OCI-LY1 (cell line): Measurements from ENCODE around the gene TTC33.
A peak's percentile ranks its signal among the peaks of the same experiment; 100 is the strongest.

Experiments used
- H2AFZ ChIP-seq: fragments of 200-600 bp; sonication (generic), shearing (Covaris generic); 2 replicates; pipeline ENCODE4 v1.6.0; 2014; ENCODE audit warnings: antibody characterized with exemption, mild to moderate bottlenecking, low read length
- H3F3A ChIP-seq: fragments of 200-600 bp; sonication (generic), shearing (Covaris generic); 2 replicates; pipeline ENCODE4 v1.6.0; 2014; ENCODE audit warnings: mild to moderate bottlenecking, antibody characterized with exemption, low read length, moderate library complexity; ENCODE audit not compliant: insufficient read depth
- H3K27ac ChIP-seq: fragments of 200-600 bp; sonication (generic); 2 replicates; pipeline ENCODE4 v1.5.1; 2014; ENCODE audit warnings: low read length, mixed run types, mild to moderate bottlenecking, low read depth; ENCODE audit not compliant: poor library complexity, severe bottlenecking
- H3K27me3 ChIP-seq: fragments of 200-600 bp; sonication (generic); 2 replicates; pipeline ENCODE4 v1.6.0; 2014; ENCODE audit warnings: antibody characterized with exemption, mild to moderate bottlenecking, low read length, moderate library complexity; ENCODE audit not compliant: insufficient read depth
- H3K36me3 ChIP-seq: fragments of 200-600 bp; sonication (generic); 2 replicates; pipeline ENCODE4 v1.6.1; 2014; ENCODE audit warnings: mild to moderate bottlenecking, antibody characterized with exemption, low read length, moderate library complexity, mixed read lengths; ENCODE audit not compliant: insufficient read depth
- H3K4me1 ChIP-seq: fragments of 200-600 bp; sonication (generic); 2 replicates; pipeline ENCODE4 v1.5.1; 2014; ENCODE audit warnings: mild to moderate bottlenecking, low read length, moderate library complexity; ENCODE audit not compliant: insufficient read depth, severe bottlenecking
- H3K4me2 ChIP-seq: fragments of 200-600 bp; sonication (generic), shearing (Covaris generic); 2 replicates; pipeline ENCODE4 v1.6.1; 2014; ENCODE audit warnings: low read length
- H3K4me3 ChIP-seq: fragments of 200-600 bp; sonication (generic); 2 replicates; pipeline ENCODE4 v1.5.1; 2014; ENCODE audit warnings: low read length, low read depth, mild to moderate bottlenecking, mixed read lengths; ENCODE audit not compliant: poor library complexity, severe bottlenecking
- H3K79me2 ChIP-seq: fragments of 200-600 bp; shearing (Covaris generic); 2 replicates; pipeline ENCODE4 v1.6.1; 2016; ENCODE audit warnings: mixed run types, low read length, mixed read lengths; ENCODE audit not compliant: insufficient read depth
- H3K9ac ChIP-seq: fragments of 200-600 bp; sonication (generic), shearing (Covaris generic); 2 replicates; pipeline ENCODE4 v1.6.1; 2014; ENCODE audit warnings: mild to moderate bottlenecking, low read length, mixed read lengths
- H3K9me2 ChIP-seq: fragments of 200-600 bp; sonication (generic), shearing (Covaris generic); 2 replicates; pipeline ENCODE4 v1.6.1; 2014; ENCODE audit warnings: low read depth, mild to moderate bottlenecking, low read length, mixed read lengths
- H3K9me3 ChIP-seq: fragments of 200-600 bp; shearing (Covaris generic); 2 replicates; pipeline ENCODE4 v1.6.1; 2014; ENCODE audit warnings: low read length, mixed read lengths
- H4K20me1 ChIP-seq: fragments of 200-600 bp; sonication (generic), shearing (Covaris generic); 2 replicates; pipeline ENCODE4 v1.6.0; 2016; ENCODE audit warnings: mild to moderate bottlenecking, low read length; ENCODE audit not compliant: insufficient read depth
- EZH2 ChIP-seq: fragments of 200-600 bp; sonication (generic), shearing (Covaris generic); IDR thresholded peaks from 2 replicates; pipeline ENCODE4 v1.8.0; 2017; ENCODE audit warnings: borderline replicate concordance, mixed run types, mild to moderate bottlenecking, antibody characterized with exemption, low read length, moderate library complexity, mixed read lengths
- TF ChIP-seq, protein P1 (sequence below): fragments of 200-600 bp; sonication (generic), shearing (Covaris generic); IDR thresholded peaks from 2 replicates; pipeline ENCODE4 v1.5.1; 2017; ENCODE audit warnings: mild to moderate bottlenecking, antibody characterized with exemption, low read length, moderate library complexity, mixed read lengths

Gene TTC33

DNA sequence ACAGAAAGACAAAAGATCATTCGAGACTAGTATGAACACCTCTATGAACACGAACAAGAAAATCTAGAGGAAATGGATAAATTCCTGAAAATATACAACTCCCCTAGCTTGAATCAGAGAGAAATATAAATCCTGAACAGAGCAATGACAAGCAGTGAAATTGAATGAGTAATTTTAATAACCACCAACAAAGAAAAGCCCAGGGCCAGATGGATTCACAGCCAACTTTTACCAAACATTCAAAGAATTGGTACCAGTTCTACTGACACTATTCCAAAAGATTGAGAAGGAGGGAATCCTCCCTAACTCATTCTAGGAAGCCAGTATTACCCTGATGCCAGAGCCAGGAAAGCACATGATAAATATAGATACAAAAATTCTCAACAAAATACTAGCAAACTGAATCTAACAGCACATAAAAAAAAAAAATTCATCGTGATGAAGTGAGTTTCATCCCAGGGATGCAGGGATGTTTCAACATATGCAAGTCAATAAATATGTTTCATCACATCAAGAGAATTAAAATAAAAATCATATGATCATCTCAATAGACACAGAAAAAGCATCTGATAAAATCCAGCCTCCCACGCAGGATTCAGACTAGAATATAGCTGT, 101.3 kb downstream of the TTC33 start:
- no peaks in the 10 kb centered on the region for H4K20me1 ChIP-seq
- peak overlapping the region; percentile 29; the same call in 1 of the 2 replicates for H3K4me2 ChIP-seq
- no peak overlapping the region for H3K27ac ChIP-seq

DNA sequence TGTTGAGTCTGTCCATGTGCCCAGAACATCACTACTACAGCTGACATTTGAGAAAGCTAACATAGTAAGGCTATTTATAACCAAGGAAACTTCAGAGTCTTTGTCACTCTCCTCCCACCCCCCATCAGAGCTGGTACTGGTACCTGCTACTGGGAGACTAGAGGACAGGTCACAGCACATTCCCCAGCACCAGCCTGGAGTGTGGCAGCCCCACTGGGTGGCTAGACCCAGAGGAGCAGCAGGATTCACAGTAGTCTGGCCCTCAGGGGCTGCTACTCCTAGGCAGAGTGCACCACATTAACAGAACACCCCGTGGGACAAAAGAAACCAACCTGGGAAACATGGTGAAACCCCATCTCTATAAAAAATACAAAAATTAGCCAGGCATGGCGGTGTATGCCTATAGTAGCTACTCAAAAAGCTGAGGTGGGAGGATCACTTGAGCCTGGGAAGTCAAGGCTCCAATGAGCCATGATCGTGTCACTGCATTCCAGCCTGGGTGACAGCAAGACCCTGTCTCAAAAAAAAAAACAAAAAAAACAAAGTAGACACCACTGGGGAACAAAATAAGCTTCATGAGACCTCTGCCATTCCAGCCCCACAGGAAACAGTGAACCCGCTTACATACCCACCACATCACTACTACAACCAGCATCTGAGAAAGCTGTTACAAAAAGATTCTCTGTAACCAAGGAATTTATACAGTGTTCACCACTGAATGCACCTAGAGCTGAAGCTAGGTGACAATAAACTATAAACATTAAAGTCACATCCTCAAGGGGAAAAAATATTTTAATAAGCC, 102.3 kb downstream of the TTC33 start:
- Histone ChIP-seq H3K27me3 (no peaks in the 10 kb centered on the region), H3K9me3 (no peaks in the 10 kb centered on the region), H3F3A (no peaks in the 10 kb centered on the region), H4K20me1 (no peaks in the 10 kb centered on the region), H3K79me2 (no peaks in the 10 kb centered on the region), H3K4me1 (peaks cover 50% of the 10 kb centered on the region), H3K36me3 (no peaks in the 10 kb centered on the region), H3K9ac (peak overlapping the region; percentile 25), H3K27ac (peak overlapping the region; percentile 68), H3K4me2 (peak overlapping the region; percentile 29), H3K9me2 (no peaks in the 10 kb centered on the region), H3K4me3 (no peak overlapping the region), H2AFZ (no peak overlapping the region)
- TF ChIP-seq, protein P1, sequence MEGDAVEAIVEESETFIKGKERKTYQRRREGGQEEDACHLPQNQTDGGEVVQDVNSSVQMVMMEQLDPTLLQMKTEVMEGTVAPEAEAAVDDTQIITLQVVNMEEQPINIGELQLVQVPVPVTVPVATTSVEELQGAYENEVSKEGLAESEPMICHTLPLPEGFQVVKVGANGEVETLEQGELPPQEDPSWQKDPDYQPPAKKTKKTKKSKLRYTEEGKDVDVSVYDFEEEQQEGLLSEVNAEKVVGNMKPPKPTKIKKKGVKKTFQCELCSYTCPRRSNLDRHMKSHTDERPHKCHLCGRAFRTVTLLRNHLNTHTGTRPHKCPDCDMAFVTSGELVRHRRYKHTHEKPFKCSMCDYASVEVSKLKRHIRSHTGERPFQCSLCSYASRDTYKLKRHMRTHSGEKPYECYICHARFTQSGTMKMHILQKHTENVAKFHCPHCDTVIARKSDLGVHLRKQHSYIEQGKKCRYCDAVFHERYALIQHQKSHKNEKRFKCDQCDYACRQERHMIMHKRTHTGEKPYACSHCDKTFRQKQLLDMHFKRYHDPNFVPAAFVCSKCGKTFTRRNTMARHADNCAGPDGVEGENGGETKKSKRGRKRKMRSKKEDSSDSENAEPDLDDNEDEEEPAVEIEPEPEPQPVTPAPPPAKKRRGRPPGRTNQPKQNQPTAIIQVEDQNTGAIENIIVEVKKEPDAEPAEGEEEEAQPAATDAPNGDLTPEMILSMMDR: no peak
- no peak for TF ChIP-seq EZH2

More for the DNA sequence above, 101.3 kb downstream of the TTC33 start:
- Histone ChIP-seq H3K79me2 (no peaks in the 10 kb centered on the region), H3K9me2 (no peaks in the 10 kb centered on the region), H3K9me3 (no peaks in the 10 kb centered on the region), H3K27me3 (no peaks in the 10 kb centered on the region), H2AFZ (no peak overlapping the region), H3K4me1 (peaks cover 43% of the 10 kb centered on the region), H3K9ac (no peak overlapping the region), H3K4me3 (no peak overlapping the region), H3K36me3 (no peaks in the 10 kb centered on the region), H3F3A (no peaks in the 10 kb centered on the region)
- TF ChIP-seq, protein P1: no peak
- no peak for TF ChIP-seq EZH2

GRCh38 chr5:40652441-40653220, 103.1 kb downstream of the TTC33 start:
- no peaks in the 10 kb centered on the region for H3K36me3 ChIP-seq
- H4K20me1 ChIP-seq: no peaks in the 10 kb centered on the region
- H3K9me3 ChIP-seq: no peaks in the 10 kb centered on the region
- H3K9me2 ChIP-seq: no peaks in the 10 kb centered on the region
- peaks cover 50% of the 10 kb centered on the region for H3K4me1 ChIP-seq
- peak overlapping the region; percentile 25 for H3K9ac ChIP-seq
- peak overlapping the region; percentile 29; the same call in 1 of the 2 replicates for H3K4me2 ChIP-seq
- no peaks in the 10 kb centered on the region for H3F3A ChIP-seq
- H3K79me2 ChIP-seq: no peaks in the 10 kb centered on the region
- H3K27ac ChIP-seq: peak overlapping the region; percentile 68
- TF ChIP-seq, protein P1: no peak
- no peak for TF ChIP-seq EZH2
- no peak overlapping the region for H3K4me3 ChIP-seq
- H3K27me3 ChIP-seq: no peaks in the 10 kb centered on the region
- no peak overlapping the region for H2AFZ ChIP-seq
